HL-60 (cell line): ENCODE results near the gene ZNF436.

Experiments
- GABPA ChIP-seq: IDR thresholded peaks from 2 replicates; pipeline ENCODE4 v1.6.1; 2012; ENCODE audit warnings: low read depth
- SPI1 ChIP-seq: IDR thresholded peaks from 2 replicates; pipeline ENCODE4 v1.6.1; 2012; ENCODE audit warnings: low read depth, mild to moderate bottlenecking, borderline replicate concordance
- TF ChIP-seq, protein P1 (sequence below): IDR thresholded peaks from one replicate; pipeline ENCODE4 v1.5.1; 2011; ENCODE audit warnings: low read length, control low read depth, inconsistent platforms; ENCODE audit not compliant: insufficient read depth

- TF ChIP-seq SPI1 = no peak
- TF ChIP-seq, protein P1, sequence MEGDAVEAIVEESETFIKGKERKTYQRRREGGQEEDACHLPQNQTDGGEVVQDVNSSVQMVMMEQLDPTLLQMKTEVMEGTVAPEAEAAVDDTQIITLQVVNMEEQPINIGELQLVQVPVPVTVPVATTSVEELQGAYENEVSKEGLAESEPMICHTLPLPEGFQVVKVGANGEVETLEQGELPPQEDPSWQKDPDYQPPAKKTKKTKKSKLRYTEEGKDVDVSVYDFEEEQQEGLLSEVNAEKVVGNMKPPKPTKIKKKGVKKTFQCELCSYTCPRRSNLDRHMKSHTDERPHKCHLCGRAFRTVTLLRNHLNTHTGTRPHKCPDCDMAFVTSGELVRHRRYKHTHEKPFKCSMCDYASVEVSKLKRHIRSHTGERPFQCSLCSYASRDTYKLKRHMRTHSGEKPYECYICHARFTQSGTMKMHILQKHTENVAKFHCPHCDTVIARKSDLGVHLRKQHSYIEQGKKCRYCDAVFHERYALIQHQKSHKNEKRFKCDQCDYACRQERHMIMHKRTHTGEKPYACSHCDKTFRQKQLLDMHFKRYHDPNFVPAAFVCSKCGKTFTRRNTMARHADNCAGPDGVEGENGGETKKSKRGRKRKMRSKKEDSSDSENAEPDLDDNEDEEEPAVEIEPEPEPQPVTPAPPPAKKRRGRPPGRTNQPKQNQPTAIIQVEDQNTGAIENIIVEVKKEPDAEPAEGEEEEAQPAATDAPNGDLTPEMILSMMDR = no peak
- no peak for TF ChIP-seq GABPA
Observed at GRCh38 chr1:23337869-23338268, 31.8 kb downstream of the ZNF436 start.
